Smooth muscle cell (in vitro differentiated cells): ENCODE results near the gene RPIA. TPM values are rescaled to one million over a fixed set of nuclear protein-coding genes. Genes with fewer than 3 reads are reported as not detected.
"Not testable (repeated sequence)": the region's sequence is repeated elsewhere in the genome, so short reads cannot be mapped to it uniquely, and the experiment has no call there.

Experiments used
- DNase-seq: peaks from one replicate; lab custom pipeline; 2025; ENCODE audit not compliant: unreplicated experiment; lab: John Stamatoyannopoulos, UW
- H2AFZ ChIP-seq: fragments of 200-600 bp; sonication (generic); 2 replicates; pipeline ENCODE4 v1.6.0; 2016; ENCODE audit warnings: antibody characterized with exemption, low read depth, mild to moderate bottlenecking
- H3F3A ChIP-seq: fragments of 200-600 bp; sonication (generic); 2 replicates; pipeline ENCODE4 v1.6.0; 2017; ENCODE audit warnings: antibody characterized with exemption, low read depth
- H3K27ac ChIP-seq: fragments of 200-600 bp; sonication (generic); 2 replicates; pipeline ENCODE4 v1.5.1; 2016; ENCODE audit warnings: low read depth, mild to moderate bottlenecking
- H3K27me3 ChIP-seq: fragments of 200-600 bp; sonication (generic); 2 replicates; pipeline ENCODE4 v1.6.1; 2016; ENCODE audit warnings: low read depth, mild to moderate bottlenecking
- H3K36me3 ChIP-seq: fragments of 200-600 bp; sonication (generic); 2 replicates; pipeline ENCODE4 v1.5.1; 2016; ENCODE audit warnings: low read depth
- H3K4me1 ChIP-seq: fragments of 200-600 bp; sonication (generic); 2 replicates; pipeline ENCODE4 v1.5.1; 2016; ENCODE audit warnings: low read depth
- H3K4me2 ChIP-seq: fragments of 200-600 bp; sonication (generic); 2 replicates; pipeline ENCODE4 v1.6.0; 2016; ENCODE audit warnings: mild to moderate bottlenecking
- H3K4me3 ChIP-seq: fragments of 200-600 bp; sonication (generic); 2 replicates; pipeline ENCODE4 v1.5.1; 2016; ENCODE audit warnings: mild to moderate bottlenecking
- H3K79me2 ChIP-seq: fragments of 200-600 bp; sonication (generic); 2 replicates; pipeline ENCODE4 v1.6.0; 2016; ENCODE audit warnings: low read depth, mild to moderate bottlenecking
- H3K9ac ChIP-seq: fragments of 200-600 bp; sonication (generic); 2 replicates; pipeline ENCODE4 v1.6.0; 2016; ENCODE audit warnings: low read depth
- H3K9me3 ChIP-seq: fragments of 200-600 bp; sonication (generic); replicated peaks from 2 replicates; pipeline ENCODE4 v1.5.1; 2016; ENCODE audit warnings: low read depth
- H4K20me1 ChIP-seq: fragments of 200-600 bp; sonication (generic); 2 replicates; pipeline ENCODE4 v1.6.0; 2016; ENCODE audit warnings: low read depth
- CTCF ChIP-seq: fragments of 200-600 bp; sonication (generic); IDR thresholded peaks from 2 replicates; pipeline ENCODE4 v1.5.1; 2017; ENCODE audit warnings: borderline replicate concordance, mild to moderate bottlenecking, antibody characterized with exemption; ENCODE audit not compliant: insufficient read depth, poor library complexity, severe bottlenecking
- WGBS: methylation state at CpG from one replicate; pipeline ENCODE4 v1.1.7; 2016; ENCODE audit warnings: low lambda C conversion rate; 5-methylcytosine and 5-hydroxymethylcytosine counted together
- polyA plus RNA-seq: library from polyadenylated mRNA; unstranded; fragments of >200 nt; fragmentation: Nextera tagmentation; extraction: Ambion mirVana; gene quantifications from 2 replicates; pipeline ENCODE4 v1.2.1, GENCODE V29; 2016
- total RNA-seq: library from RNA; depleted of rRNA; stranded (reverse); fragments of >200 nt; gene quantifications from 2 replicates; pipeline ENCODE4 v1.2.3, GENCODE V29; 2014

Gene RPIA
- total RNA-seq (4.8 and 9.9 TPM in 2 replicates), polyA plus RNA-seq (8.9 and 11.3 TPM in 2 replicates)

GRCh38 chr2:88691339-88692183 is at the start of gene RPIA:
Gene RPIA, plus strand, starts transcription at chr2:88691673. Its CDS starts 26 bp downstream, at chr2:88691699.
- peak; percentile 87 for DNase-seq
- Histone ChIP-seq H3K4me1 (peaks cover 7% of the 10 kb centered on the region), H3F3A (no peaks in the 10 kb centered on the region), H3K36me3 (no peaks in the 10 kb centered on the region), H3K27ac (peak within 1 kb of the TSS; percentile 70), H3K79me2 (peaks cover 36% of the 10 kb centered on the region), H3K9me3 (no peaks in the 10 kb centered on the region), H2AFZ (peak within 1 kb of the TSS; percentile 96), H3K4me3 (peak within 1 kb of the TSS; percentile 68), H3K4me2 (peak within 1 kb of the TSS; percentile 90), H3K27me3 (no peaks in the 10 kb centered on the region), H4K20me1 (peaks cover 21% of the 10 kb centered on the region), H3K9ac (peak within 1 kb of the TSS; percentile 72)
- TF ChIP-seq CTCF = peak; percentile 53
- under 1% methylated on average over 69 of the region's 71 CpGs for WGBS

GRCh38 chr2:88642278-88642677 is 49.2 kb upstream of the RPIA start:
- H3K4me3 ChIP-seq = no peak overlapping the region
- 77% methylated on average over 3 of the region's 3 CpGs for WGBS

GRCh38 chr2:88645291-88645882 is 46.1 kb upstream of the RPIA start:
- H3K4me1 ChIP-seq, H2AFZ ChIP-seq, DNase-seq, H3K4me2 ChIP-seq, H3K27me3 ChIP-seq, H4K20me1 ChIP-seq, H3K79me2 ChIP-seq, H3K27ac ChIP-seq, H3K36me3 ChIP-seq, H3K4me3 ChIP-seq, H3F3A ChIP-seq, H3K9ac ChIP-seq, H3K9me3 ChIP-seq: not testable (repeated sequence)
- WGBS = 85% methylated on average over 2 of the region's 2 CpGs

More at GRCh38 chr2:88642278-88642677, 49.2 kb upstream of the RPIA start:
- Histone ChIP-seq H3K9ac (no peak overlapping the region), H3F3A (no peaks in the 10 kb centered on the region), H4K20me1 (no peaks in the 10 kb centered on the region), H3K9me3 (peaks cover 5% of the 10 kb centered on the region), H3K4me2 (no peak overlapping the region), H3K27ac (no peak overlapping the region), H3K79me2 (no peaks in the 10 kb centered on the region), H2AFZ (no peak overlapping the region), H3K36me3 (no peaks in the 10 kb centered on the region), H3K27me3 (no peaks in the 10 kb centered on the region), H3K4me1 (peaks cover 3% of the 10 kb centered on the region)
- DNase-seq = no peak
- TF ChIP-seq CTCF = no peak

GRCh38 chr2:88651646-88652045 is 39.8 kb upstream of the RPIA start:
- no peak overlapping the region for H3K27ac ChIP-seq
- H3K27me3 ChIP-seq = no peaks in the 10 kb centered on the region
- H3K36me3 ChIP-seq = no peaks in the 10 kb centered on the region
- H3K4me1 ChIP-seq = no peaks in the 10 kb centered on the region
- no peaks in the 10 kb centered on the region for H3K79me2 ChIP-seq
- no peak for TF ChIP-seq CTCF
- H2AFZ ChIP-seq = no peak overlapping the region
- 97% methylated on average over 1 of the region's 1 CpG for WGBS
- no peak overlapping the region for H3K4me3 ChIP-seq
- H3K9me3 ChIP-seq = no peaks in the 10 kb centered on the region
- no peak for DNase-seq
- H3K9ac ChIP-seq = no peak overlapping the region
- no peaks in the 10 kb centered on the region for H4K20me1 ChIP-seq
- no peaks in the 10 kb centered on the region for H3F3A ChIP-seq
- H3K4me2 ChIP-seq = no peak overlapping the region
